GM21526 (cell line): Measurements from ENCODE around the gene KRTAP2-3.
"Not testable (repeated sequence)": the region's sequence is repeated elsewhere in the genome, so short reads cannot be mapped to it uniquely, and the experiment has no call there.

ENCODE experiments used
- ATAC-seq: cut with Tn5 transposase; IDR thresholded peaks from one replicate; pipeline ENCODE4 v1.9.1; 2021; ENCODE audit warnings: moderate library complexity; ENCODE audit not compliant: unreplicated experiment, low FRiP score

KRTAP2-3 gene

GRCh38 chr17:41069031-41069430, 9.1 kb upstream of the KRTAP2-3 start:
- ATAC-seq, result no peak

- ATAC-seq, result no peak
Observed at GRCh38 chr17:41067281-41067680, 7.4 kb upstream of the KRTAP2-3 start.

- ATAC-seq, result no peak
Observed at GRCh38 chr17:41065829-41066624, 6.1 kb upstream of the KRTAP2-3 start, which contains the start of gene KRTAP2-4. TSS of gene KRTAP2-4 (minus strand) at chr17:41065879. CDS start at chr17:41065845, 34 bp downstream.

GRCh38 chr17:41065016-41065689, 5.2 kb upstream of the KRTAP2-3 start:
- not testable (repeated sequence) for ATAC-seq

- ATAC-seq, result no peak
Observed at GRCh38 chr17:41064301-41064700, 4.4 kb upstream of the KRTAP2-3 start.

DNA sequence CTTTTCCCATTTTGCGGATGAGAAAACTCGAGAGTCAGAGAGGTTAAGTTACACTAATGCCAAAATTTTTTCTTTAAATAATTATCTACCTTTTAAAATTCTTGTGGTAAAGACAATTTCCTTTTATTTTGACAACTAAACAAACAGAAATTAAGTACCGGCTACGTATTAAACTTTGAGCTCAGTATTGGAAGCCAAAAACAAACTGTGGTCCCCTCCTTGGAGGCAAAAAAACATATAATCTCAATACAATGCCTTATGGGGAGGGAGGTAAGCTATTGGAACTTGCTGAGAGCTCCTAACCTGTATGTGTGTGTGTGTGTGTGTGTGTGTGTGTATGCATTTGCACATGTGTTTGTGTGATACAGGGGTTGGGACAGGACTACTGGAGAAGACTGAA, 3.5 kb upstream of the KRTAP2-3 start:
- ATAC-seq, result no peak

DNA sequence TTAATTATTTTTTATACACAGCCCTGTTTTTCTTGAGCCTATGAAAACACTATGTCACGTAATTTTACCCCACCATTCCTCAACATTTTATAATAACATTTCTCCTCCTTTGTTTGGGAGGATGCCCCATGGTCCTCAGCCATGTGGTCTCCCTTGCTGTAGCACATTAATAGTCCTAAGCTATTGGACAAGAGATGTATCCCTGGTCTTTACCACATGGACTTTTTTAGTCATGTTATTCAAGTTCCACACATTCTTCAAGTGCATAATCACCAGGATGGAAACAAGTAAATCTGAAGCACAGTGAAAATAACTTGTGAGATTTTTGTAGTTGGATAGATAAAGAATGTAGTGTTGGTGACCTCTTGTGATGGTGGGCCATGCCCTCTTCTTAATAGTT, 2.0 kb upstream of the KRTAP2-3 start:
- no peak for ATAC-seq

DNA sequence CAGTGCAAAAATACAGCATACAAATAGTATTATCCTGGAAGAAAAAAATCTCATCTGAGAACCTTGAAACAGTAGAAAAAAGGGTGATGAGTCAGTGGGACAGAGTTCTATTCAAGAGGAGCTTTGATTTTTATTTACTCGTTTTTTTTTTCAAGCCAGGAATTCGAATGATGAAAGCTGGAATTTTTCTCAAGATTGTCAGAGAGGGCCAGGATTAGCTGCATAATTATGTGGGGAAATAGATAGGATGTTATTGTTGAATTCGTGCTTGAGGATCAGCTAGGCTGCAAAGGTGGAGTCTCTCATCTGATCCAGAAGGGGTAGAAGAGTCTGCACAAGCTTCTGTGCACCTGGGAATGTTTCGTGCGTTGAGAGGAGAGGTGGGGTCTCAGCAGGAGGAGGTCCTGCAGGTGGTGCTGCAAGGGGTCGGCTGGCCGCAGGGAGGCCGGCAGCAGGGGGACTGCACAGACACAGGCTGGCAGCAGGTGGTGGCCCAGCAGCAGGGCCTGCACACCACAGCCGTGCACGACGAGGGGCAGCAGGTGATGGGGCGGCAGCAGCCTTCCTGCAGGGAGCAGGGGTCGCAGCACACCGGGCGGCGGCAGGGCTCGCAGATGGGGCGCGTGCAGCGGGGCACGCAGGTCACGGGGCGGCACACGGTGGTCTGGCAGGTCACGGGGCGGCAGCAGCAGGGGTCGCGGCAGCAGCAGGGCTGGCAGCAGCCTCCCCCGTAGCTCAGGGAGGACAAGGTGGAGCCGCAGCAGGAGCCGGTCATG, 450 bp downstream of the KRTAP2-3 start:
- ATAC-seq, result not testable (repeated sequence)

DNA sequence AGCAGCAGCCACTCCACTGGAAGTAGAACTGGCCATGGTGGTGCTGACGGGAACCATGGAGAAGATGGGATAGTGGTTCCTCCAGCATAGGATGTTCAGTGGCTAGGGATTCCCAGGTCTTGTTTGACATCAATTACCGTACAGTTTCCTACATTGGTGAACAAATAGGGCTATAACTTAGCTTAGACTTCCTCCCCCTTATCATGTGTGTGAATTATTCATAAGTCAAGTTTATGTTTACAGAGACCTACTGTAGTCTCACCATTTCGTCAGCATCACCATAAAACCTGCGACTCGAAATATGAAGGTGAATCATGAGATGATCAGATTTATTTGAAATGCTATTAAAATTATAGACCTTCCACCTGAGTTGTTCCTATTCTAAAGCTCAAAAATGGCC, 1.2 kb downstream of the KRTAP2-3 start:
- no peak for ATAC-seq

DNA sequence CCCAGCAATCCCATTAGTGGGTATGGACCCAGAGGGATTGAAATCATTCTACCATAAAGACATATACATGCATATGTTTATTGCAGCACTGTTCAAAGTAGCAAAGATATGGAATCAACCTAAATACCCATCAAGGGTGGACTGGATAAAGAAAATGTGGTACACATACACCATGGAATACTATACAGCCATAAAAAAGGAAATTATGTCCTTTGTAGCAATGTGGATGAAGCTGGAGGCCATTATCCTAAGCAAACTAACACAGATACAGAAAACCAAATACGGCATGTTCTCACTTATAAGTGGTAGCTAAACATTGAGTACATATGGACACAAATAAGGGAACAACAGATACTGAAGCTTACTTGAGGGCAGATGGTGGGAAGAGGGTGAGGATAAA, 2.4 kb downstream of the KRTAP2-3 start:
- ATAC-seq, result no peak

GRCh38 chr17:41055130-41055529, 4.8 kb downstream of the KRTAP2-3 start, which contains the start of gene KRTAP2-2:
TSS of gene KRTAP2-2 (minus strand) at chr17:41055230. CDS start at chr17:41055211, 19 bp downstream.
- ATAC-seq, result not testable (repeated sequence)

GRCh38 chr17:41054556-41054955, 5.4 kb downstream of the KRTAP2-3 start:
- not testable (repeated sequence) for ATAC-seq

GRCh38 chr17:41054025-41054424, 5.9 kb downstream of the KRTAP2-3 start:
- no peak for ATAC-seq

DNA sequence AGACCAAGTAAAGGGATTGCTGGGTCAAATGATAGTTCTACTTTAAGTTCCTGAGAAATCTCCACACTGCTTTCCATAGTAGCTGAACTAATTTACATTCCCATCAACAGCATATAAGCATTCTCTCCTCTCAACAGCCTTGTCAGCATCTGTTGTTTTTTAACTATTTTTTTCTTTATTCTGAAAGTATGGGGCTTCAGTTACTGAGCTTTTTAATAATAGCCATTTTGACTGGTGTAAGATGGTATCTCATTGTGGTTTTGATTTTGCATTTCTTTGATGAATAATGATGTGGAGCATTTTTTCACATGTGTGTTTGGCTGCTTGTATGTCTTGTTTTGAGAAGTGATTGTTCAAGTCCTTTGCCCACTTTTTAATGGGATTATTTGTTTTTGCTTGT, 7.3 kb downstream of the KRTAP2-3 start:
- ATAC-seq, result no peak

DNA sequence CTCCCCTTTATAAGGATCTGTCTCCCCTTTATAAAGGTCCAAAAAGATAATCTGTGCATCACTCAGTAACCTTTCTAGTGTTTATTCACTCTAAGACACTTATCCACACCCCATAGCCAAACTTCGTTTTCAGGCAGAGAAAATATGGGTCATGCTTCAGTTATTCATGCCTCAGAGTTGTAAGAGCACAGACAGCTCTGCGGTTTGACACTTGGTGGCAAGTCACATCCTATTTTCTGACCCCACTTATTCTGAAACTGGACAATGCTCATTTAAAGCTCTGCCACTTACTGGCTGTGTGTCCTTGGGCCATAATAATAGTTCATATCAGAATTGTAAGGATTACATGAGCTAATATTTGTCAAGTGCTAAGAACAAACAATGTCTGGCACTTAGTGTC, 10.8 kb downstream of the KRTAP2-3 start:
- ATAC-seq, result no peak

DNA sequence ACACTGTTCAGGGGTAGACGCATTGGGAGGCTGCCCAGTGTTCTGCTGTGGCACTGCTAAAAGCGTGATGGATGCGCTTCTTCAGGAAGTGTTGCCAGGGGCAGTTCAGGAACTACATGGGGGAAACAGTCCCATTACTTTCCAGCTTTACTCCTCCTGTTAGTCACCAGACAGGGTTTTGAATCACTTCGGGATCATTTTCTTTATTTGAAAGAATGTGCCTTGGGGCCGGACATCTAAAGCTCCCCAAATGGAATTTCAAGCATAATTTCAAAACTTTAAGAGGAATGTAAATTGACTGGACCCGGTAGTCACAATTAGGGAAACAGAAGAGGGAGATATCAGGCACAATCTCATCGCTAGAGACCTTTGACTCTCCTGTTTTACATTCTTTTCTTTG, 11.5 kb downstream of the KRTAP2-3 start:
- ATAC-seq, result no peak

DNA sequence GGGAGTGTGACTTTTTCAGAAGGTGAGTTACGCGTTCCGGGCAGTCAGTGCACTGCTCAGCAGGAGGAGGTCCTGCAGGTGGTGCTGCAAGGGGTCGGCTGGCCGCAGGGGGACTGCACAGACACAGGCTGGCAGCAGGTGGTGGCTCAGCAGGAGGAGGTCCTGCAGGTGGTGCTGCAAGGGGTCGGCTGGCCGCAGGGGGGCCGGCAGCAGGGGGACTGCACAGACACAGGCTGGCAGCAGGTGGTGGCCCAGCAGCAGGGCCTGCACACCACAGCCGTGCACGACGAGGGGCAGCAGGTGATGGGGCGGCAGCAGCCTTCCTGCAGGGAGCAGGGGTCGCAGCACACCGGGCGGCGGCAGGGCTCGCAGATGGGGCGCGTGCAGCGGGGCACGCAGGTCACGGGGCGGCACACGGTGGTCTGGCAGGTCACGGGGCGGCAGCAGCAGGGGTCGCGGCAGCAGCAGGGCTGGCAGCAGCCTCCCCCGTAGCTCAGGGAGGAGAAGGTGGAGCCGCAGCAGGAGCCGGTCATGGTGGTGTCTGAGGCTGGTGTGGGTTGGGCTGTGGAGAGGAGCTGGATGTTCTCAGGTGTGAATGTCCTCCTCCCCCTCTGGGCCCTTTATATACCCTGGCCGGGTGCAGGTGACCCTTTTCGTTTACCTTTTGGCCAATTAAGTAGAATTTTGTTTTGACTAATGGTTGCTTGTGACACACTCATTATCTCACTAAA, 13.0 kb downstream of the KRTAP2-3 start, which contains the start of gene KRTAP2-1:
Gene KRTAP2-1, minus strand, starts transcription at position 582 of the 731 bp plus-strand sequence. Its CDS starts 49 bp downstream, at position 533.
- ATAC-seq, result not testable (repeated sequence)

DNA sequence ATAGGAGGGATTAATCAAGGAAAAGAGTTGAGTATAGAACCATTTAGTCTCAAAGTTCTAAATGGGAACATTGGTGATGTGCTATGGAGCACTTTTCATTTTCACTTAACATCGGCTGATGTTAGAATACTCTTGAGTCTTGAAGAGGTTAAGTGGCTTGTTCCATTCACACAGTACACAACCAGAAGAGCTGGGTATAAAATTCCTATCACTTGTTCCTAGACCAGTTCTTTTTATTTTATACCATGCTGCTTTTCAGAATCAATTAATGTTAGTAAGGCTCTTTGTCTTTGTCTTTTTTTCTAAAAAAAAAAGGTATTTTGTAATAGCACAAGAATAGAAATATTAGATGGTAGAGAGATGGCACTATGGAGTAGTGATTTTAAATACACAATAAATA, 17.0 kb downstream of the KRTAP2-3 start:
- no peak for ATAC-seq

DNA sequence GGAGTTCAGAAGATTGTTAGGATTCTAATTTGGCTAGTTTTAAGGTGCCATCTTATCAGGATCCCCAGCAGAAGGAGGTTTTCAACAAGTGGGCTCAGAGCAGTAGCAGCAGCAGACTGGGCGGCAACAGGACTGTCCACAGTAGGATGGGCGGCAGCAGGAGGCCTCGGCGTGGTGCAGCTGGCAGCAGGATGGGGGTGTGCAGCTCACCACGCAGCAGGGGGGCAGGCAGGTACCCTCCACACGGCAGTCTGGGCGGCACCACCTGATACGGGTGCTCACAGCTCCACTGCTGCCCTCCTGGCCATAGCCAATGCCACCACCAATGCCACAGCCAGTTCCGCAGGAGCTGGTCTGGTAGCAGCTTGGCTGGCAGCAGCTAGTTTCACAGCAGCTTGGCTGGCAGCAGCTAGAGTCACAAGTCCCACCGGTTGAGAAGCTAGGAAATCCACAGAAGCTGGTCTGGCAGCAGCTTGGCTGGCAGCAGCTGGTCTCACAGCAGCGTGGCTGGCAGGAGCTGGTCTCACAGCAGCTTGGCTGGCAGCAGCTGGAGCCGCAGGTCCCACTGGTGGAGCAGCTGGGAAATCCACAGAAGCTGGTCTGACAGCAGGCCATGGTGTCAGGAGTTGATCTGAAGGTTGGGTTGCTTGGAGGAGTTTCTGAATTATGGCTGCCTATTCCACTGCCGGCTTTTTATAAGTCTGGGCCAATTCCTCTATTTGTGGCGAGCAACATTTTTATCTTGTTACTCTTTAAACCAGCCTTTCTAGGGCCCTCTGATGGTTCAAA, 18.9 kb downstream of the KRTAP2-3 start, which contains the start of gene KRTAP1-1:
Gene KRTAP1-1, minus strand, starts transcription at position 668 of the 789 bp plus-strand sequence. Its CDS starts 53 bp downstream, at position 615.
- ATAC-seq, result not testable (repeated sequence)
